ENCODE measurements around the gene OR6S1. TPM values are rescaled to one million over a fixed set of nuclear protein-coding genes. Genes with fewer than 3 reads are reported as not detected.
"Not testable (repeated sequence)": the region's sequence is repeated elsewhere in the genome, so short reads cannot be mapped to it uniquely, and the experiment has no call there.

The OR6S1 gene
- total RNA-seq, 1 donor from 2014 or later, result not detected

- DNase-seq (ENCODE audit: low read depth in 2 of 2), result peak in 1 of 2 donors; percentile 51
Measured at GRCh38 chr14:20631023-20631879, 10.2 kb downstream of the OR6S1 start.

DNA sequence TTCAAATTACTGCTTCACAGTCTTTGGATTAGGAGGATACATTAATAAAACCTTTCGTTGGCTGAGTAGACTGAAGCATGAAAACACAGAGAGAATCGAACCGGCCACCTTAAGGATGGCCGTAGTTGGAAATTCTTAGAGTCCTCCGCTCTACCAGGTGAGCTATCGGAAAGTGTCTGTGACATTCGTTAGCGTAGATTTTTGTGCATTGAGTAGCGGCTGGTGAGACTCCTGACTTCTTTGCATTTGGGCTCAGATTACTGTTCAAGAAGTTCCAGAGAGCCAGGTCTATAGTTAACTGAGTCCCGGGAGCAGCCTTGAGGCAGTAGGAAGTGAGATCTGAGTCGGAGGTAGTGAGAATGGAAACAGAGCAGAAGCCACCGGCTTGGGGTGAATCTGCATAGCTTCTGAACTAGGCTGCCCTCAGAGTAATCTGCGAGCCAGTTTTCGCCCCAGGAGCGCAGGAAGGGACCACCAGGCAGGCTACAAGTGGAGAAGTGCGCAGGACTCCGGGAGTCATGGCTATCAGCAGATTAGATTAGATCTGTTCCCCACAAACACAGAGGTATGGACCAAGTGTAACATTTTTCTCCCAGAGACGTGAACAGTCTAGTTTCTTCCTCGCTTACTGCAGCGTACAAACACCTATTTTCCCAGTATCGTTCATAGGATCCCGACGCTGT, 11.0 kb downstream of the OR6S1 start:
- DNase-seq (ENCODE audit: low read depth in 2 of 2), result peak in 1 of 2 donors; percentile 11

DNA sequence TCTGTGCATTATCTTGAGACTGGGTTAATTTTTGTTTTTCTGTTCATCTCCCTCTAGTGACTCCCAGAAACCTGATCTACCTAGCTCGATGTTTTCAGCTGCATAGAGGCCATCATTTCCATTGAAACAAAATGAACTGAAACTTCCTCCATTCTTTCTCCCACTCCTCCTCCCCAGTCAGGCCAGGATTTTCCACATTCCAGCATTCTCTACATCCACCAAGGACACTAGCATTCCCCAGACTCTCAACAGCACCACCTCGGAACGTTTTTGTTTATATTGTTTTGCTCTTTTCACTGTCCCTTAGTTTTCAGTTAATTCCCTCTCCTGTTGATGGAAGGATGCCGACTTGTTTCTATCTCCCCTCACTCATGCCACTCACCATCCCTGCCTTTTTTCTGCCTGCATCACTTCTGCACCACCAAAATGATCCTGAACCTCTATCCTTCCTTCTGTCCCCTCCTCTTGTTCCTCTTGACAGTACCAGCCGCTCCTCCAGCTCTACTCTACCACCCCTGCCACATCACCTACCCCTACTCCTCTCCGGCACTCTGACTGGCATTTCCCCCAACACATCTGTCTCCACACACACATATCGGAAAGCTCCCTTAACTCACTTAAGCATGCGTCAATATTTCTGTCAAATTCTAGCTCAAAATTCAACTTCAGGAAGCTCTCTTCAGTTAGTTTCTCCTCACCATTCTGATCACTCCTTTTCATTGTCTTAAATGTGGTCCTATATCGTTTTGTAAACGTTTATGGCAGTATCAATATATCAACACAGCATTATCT, 13.2 kb downstream of the OR6S1 start:
- DNase-seq (ENCODE audit: low read depth in 2 of 2), result no peak

GRCh38 chr14:20627346-20628027, 14.0 kb downstream of the OR6S1 start:
- DNase-seq (ENCODE audit: low read depth in 2 of 2), result no peak

DNA sequence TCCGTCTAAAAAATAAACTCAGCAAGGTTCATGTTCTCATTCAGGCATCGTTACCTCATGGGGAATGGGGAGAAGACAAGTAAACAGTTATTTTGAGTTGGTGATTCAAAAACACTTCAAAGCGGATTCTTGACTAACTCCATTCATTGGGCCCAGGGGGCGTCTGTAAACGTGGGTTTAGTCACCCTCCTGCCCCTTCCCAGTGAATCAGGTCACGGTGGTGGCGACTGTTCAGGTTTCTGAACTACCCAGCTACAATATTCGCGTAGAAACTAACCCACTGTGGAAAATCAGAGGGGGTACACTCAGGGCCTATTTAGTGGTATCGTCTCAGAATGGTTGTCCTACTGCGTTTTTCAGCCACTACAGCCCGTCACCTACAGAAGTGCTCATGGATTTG, 15.2 kb downstream of the OR6S1 start:
- no peak for DNase-seq (ENCODE audit: low read depth in 2 of 2)

GRCh38 chr14:20624495-20625070, 16.9 kb downstream of the OR6S1 start:
- DNase-seq (ENCODE audit: low read depth in 2 of 2), result peak in 1 of 2 donors; percentile 36

DNA sequence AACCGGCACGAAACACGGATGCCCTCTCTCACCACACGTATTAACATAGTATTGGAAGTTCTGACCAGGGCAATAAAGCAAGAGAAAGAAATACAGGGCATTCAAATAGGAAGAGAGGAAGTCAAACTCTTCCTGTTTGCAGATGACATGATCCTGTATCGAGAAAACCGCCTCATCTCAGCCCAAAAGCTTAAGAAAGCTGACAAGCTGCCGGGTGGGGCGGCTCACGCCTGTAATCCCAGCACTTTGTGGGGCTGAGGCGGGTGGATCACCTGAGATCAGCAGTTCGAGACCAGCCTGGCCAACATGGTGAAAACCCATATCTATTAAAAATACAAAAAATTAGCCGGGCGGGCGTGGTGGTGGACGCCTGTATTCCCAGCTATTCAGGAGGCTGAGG, 17.7 kb downstream of the OR6S1 start:
- no peak for DNase-seq (ENCODE audit: low read depth in 2 of 2)

- DNase-seq (ENCODE audit: low read depth in 2 of 2), result no peak
Measured at GRCh38 chr14:20622816-20623291, 18.6 kb downstream of the OR6S1 start.

DNA sequence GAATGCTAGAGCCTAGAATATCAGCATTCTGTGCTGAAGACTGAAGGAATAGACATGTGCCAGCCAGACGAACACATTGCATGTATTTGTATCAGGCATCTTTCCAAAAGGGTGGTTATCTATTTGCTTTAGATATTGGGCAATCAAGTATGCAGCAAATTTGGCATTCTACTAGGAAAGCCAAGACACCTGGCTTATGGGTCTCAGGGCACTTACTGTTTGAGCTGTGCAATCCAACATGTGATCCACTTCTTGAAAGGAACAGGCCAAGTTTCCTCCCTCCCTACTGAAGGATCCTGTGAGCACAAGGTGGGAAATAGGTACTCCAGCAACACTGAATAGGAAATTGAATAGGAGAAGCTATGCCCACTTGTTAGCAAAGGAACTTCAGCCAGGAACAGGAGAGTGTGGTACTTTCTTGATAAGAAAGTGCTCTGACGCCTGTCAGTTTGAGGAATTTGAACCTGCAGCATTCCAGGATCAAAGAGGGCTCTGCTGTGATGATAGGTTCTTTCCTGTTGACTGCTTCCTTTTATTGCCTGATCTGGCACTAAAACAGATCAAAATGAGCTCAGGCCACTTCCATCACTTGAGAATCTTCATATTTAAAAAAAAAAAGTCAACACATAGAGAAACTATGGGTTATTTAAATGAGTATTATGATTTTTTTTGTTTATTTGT, 20.6 kb downstream of the OR6S1 start:
- DNase-seq (ENCODE audit: low read depth in 2 of 2), result no peak

- DNase-seq (ENCODE audit: low read depth in 2 of 2), result not testable (repeated sequence)
Measured at GRCh38 chr14:20619688-20620087, 21.8 kb downstream of the OR6S1 start.

DNA sequence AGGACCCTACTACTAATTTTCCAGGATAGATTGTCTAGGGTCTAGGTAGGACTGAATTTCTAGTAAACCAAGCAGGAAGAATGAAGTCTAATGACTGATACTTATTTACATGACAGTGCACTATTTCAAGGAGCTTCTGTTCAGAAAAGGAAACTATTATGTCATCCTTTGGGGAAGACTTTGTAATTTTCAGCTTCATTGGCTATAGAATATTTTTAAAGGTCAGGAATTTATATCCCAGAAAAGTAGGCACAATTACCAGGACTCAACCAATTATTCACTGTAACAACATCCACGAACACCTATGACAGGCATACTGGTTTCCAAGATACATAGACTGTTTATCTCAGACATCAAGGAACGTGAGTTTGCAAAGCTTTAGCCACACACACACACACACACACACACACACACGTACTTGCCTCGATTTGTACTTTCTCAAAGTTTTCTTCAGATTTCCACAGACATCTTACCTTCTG, 23.2 kb downstream of the OR6S1 start:
- DNase-seq (ENCODE audit: low read depth in 2 of 2), result no peak

- no peak for DNase-seq (ENCODE audit: low read depth in 2 of 2)
Measured at GRCh38 chr14:20617138-20618003, 24.1 kb downstream of the OR6S1 start.

GRCh38 chr14:20615996-20616395, 25.5 kb downstream of the OR6S1 start:
- no peak for DNase-seq (ENCODE audit: low read depth in 2 of 2)

DNA sequence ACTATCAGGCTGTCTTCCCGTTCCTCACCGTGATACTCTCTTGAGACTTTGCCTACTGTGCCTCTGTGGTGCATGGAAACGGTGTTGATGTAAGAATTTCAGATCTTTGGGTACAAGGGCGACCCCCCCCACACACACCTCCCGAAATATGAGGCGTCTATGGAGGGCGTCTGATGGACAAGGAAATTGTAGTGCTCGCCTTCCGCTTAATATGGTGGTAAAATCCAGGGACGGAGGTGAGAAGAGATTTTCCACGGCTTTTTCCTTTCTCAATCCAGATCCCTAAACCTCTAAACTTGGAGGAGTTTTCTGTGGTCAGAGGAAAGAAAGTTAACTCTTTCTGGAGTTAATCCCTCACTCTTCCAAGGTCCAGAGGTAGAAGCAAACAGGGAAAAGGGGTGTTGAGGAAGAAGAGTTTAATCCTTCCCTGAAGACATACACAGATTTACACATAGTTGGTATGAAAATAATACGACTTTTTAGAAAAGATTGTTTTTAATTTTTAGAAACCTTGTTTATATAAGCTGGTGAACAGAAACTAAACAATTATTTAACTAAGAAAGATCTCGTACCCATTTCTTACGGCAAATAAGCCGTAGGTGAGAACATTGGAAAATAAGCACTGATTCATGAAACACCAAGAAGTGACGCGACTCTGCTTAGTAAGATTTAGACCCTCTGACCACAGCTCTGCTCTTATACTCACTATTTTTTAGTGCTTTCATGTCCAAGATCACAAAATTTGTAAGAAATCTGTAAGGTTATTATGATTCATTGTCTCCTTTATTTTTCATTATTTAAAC, 27.3 kb downstream of the OR6S1 start:
- no peak for DNase-seq (ENCODE audit: low read depth in 2 of 2)

- peak; percentile 90 to 96 for DNase-seq (ENCODE audit: low read depth in 2 of 2)
Measured at GRCh38 chr14:20613094-20614037, 28.1 kb downstream of the OR6S1 start.

- DNase-seq (ENCODE audit: low read depth in 2 of 2), result no peak
Measured at GRCh38 chr14:20612403-20612802, 29.1 kb downstream of the OR6S1 start.

- DNase-seq (ENCODE audit: low read depth in 2 of 2), result no peak
Measured at GRCh38 chr14:20611277-20611676, 30.2 kb downstream of the OR6S1 start.
